GM18498 (cell line): Measurements from ENCODE around the gene MGP.

Experiments
- ATAC-seq: cut with Tn5 transposase; IDR thresholded peaks from one replicate; pipeline ENCODE4 v1.9.1; 2021; ENCODE audit warnings: mild to moderate bottlenecking, moderate library complexity; ENCODE audit not compliant: unreplicated experiment

MGP gene

GRCh38 chr12:14833336-14833735 is 52.3 kb downstream of the MGP start:
- ATAC-seq = no peak
